ENCODE results near the gene HOTAIR.

The HOTAIR gene

GRCh38 chr12:53928054-53928835 is 46.5 kb downstream of the HOTAIR start:
- DNase-seq (ENCODE audit: low read depth): no peak
- TF ChIP-seq CTCF (conservative IDR thresholded peaks at IDR 0.05; ENCODE audit: low read depth, low read length): no peak
- H3K4me3 ChIP-seq (ENCODE audit: low read length): no peak overlapping the region

GRCh38 chr12:53927220-53928029 is 47.3 kb downstream of the HOTAIR start:
- TF ChIP-seq CTCF (conservative IDR thresholded peaks at IDR 0.05; ENCODE audit: low read depth, low read length): no peak
- H3K4me3 ChIP-seq (ENCODE audit: low read length): no peak overlapping the region
- no peak for DNase-seq (ENCODE audit: low read depth)

- H3K4me3 ChIP-seq (ENCODE audit: low read length): no peak overlapping the region
- no peak for DNase-seq (ENCODE audit: low read depth)
- no peak for TF ChIP-seq CTCF (conservative IDR thresholded peaks at IDR 0.05; ENCODE audit: low read depth, low read length)
These were observed 50.0 kb downstream of the HOTAIR start for GRCh38 chr12:53924521-53925405.

- no peak for TF ChIP-seq CTCF (conservative IDR thresholded peaks at IDR 0.05; ENCODE audit: low read depth, low read length)
These were observed 57.7 kb downstream of the HOTAIR start for GRCh38 chr12:53916788-53917655.

More at GRCh38 chr12:53916788-53917655, 57.7 kb downstream of the HOTAIR start:
- H3K4me3 ChIP-seq (ENCODE audit: low read length): no peak overlapping the region
- DNase-seq (ENCODE audit: low read depth): no peak

All from retinal pigment epithelial cell (primary cell).